ENCODE measurements around the gene SH2D6. TPM values are rescaled to one million over a fixed set of nuclear protein-coding genes. Genes with fewer than 3 reads are reported as not detected.
A peak's percentile ranks its signal among the peaks of the same experiment; 100 is the strongest.

Gene SH2D6
- total RNA-seq, 2 donors from 2014 or later = 4.7 to 6.3 TPM

- ATAC-seq (no peak), DNase-seq (no peak)
- intact Hi-C loops (cut with DNase I, micrococcal nuclease) = no loop called here
Measured at GRCh38 chr2:85449214-85449588, 30.7 kb downstream of the SH2D6 start.

GRCh38 chr2:85452237-85452636 is 33.7 kb downstream of the SH2D6 start:
- DNase-seq (no peak), ATAC-seq (no peak)
- intact Hi-C loops (cut with DNase I, micrococcal nuclease) = no loop called here

GRCh38 chr2:85453571-85453970 is 35.1 kb downstream of the SH2D6 start:
- ATAC-seq (no peak), DNase-seq (no peak)

GRCh38 chr2:85455552-85456090 is 37.1 kb downstream of the SH2D6 start:
- intact Hi-C loops (cut with DNase I, micrococcal nuclease) = no loop called here
- DNase-seq = no peak

More at GRCh38 chr2:85453571-85453970, 35.1 kb downstream of the SH2D6 start:
- intact Hi-C loops (cut with DNase I, micrococcal nuclease) = no loop called here

GRCh38 chr2:85457043-85457442 is 38.5 kb downstream of the SH2D6 start:
- ATAC-seq (no peak), DNase-seq (no peak)
- intact Hi-C loops (cut with DNase I, micrococcal nuclease) = no loop called here

More at GRCh38 chr2:85455552-85456090, 37.1 kb downstream of the SH2D6 start:
- ATAC-seq = peak; percentile 72

- DNase-seq (peak in 1 of 2 donors; percentile 23), ATAC-seq (peak; percentile 79)
- intact Hi-C loops (cut with DNase I, micrococcal nuclease) = no loop called here
Measured at GRCh38 chr2:85457877-85458316, 39.4 kb downstream of the SH2D6 start.

- no peak for DNase-seq
- intact Hi-C loops (cut with DNase I, micrococcal nuclease) = no loop called here
- ATAC-seq = no peak
Measured at GRCh38 chr2:85458601-85459563, 40.4 kb downstream of the SH2D6 start.

- intact Hi-C loops (cut with DNase I, micrococcal nuclease) = no loop called here
- no peak for ATAC-seq
- no peak for DNase-seq
Measured at GRCh38 chr2:85459771-85460170, 41.3 kb downstream of the SH2D6 start.

GRCh38 chr2:85462322-85462721 is 43.8 kb downstream of the SH2D6 start:
- DNase-seq = peak in 1 of 2 donors; percentile 2
- intact Hi-C loops (cut with DNase I, micrococcal nuclease) = no loop called here
- ATAC-seq = peak; percentile 64

- peak; percentile 3 for ATAC-seq
- DNase-seq = no peak
- intact Hi-C loops (cut with DNase I, micrococcal nuclease) = no loop called here
Measured at GRCh38 chr2:85468096-85468703, 49.7 kb downstream of the SH2D6 start.

GRCh38 chr2:85468704-85469349 is 50.3 kb downstream of the SH2D6 start:
- DNase-seq (peak; percentile 83 to 91), ATAC-seq (peak; percentile 85)
- intact Hi-C loops (cut with DNase I, micrococcal nuclease) = no loop called here

- peak; percentile 64 for ATAC-seq
- intact Hi-C loops (cut with DNase I, micrococcal nuclease) = no loop called here
- DNase-seq = peak; percentile 60 to 70
Measured at GRCh38 chr2:85470850-85471800, 52.6 kb downstream of the SH2D6 start.

GRCh38 chr2:85472261-85472660 is 53.7 kb downstream of the SH2D6 start:
- intact Hi-C loops (cut with DNase I, micrococcal nuclease) = no loop called here
- DNase-seq (no peak), ATAC-seq (no peak)

- no peak for ATAC-seq
- DNase-seq = no peak
- intact Hi-C loops (cut with DNase I, micrococcal nuclease) = no loop called here
Measured at GRCh38 chr2:85475799-85476490, 57.4 kb downstream of the SH2D6 start.

GRCh38 chr2:85476624-85477023 is 58.1 kb downstream of the SH2D6 start:
- ATAC-seq (no peak), DNase-seq (no peak)
- intact Hi-C loops (cut with DNase I, micrococcal nuclease) = no loop called here

- ATAC-seq (no peak), DNase-seq (no peak)
- intact Hi-C loops (cut with DNase I, micrococcal nuclease) = no loop called here
Measured at GRCh38 chr2:85477884-85478283, 59.4 kb downstream of the SH2D6 start.

All from left colon (tissue), 2 donors.